HCT116 (cell line): ENCODE data around the gene COL5A3. TPM values are rescaled to one million over a fixed set of nuclear protein-coding genes. Genes with fewer than 3 reads are reported as not detected.

Source experiments
- ATAC-seq: fragments of 200-7000 bp; cut with Tn5 transposase; 2 replicates; pipeline ENCODE4 v1.9.1; 2020; ENCODE audit warnings: mild to moderate bottlenecking, moderate library complexity
- BruUV-seq: library from RNA; stranded (reverse); fragments of 400-500 nt; replicated peaks from 2 replicates; lab custom pipeline; 2021; lab: Mats Ljungman, UMichigan
- CTCF ChIA-PET: fragments of 300-600 bp; sonication (Branson Sonifier 250); formaldehyde crosslinking; loops from one replicate; lab custom pipeline; 2021; ENCODE audit warnings: antibody characterized with exemption; lab: Charles Lee
- POLR2A ChIA-PET: fragments of 300-600, 350-600 bp; sonication (Branson Sonifier 250); formaldehyde crosslinking; loops from one replicate; lab custom pipeline; 2021; ENCODE audit warnings: antibody characterized with exemption; lab: Charles Lee
- RAD21 ChIA-PET, 2 experiments: fragments of 300-600 bp; sonication (Branson Sonifier 250); formaldehyde crosslinking; loops; one replicate each; lab custom pipeline; 2023; ENCODE audit warnings: low total read pairs in 2 of 2; ENCODE audit not compliant: uncharacterized antibody in 2 of 2, unreplicated experiment in 2 of 2, low non-redundant PET in 1 of 2; lab: Charles Lee
- DNase-seq: peaks from one replicate; pipeline ENCODE4 v3.0.0-alpha.2; 2010; ENCODE audit warnings: low read depth, low spot score
- H2AFZ ChIP-seq: fragments of 200-600 bp; shearing (Covaris generic), sonication (generic); 2 replicates; pipeline ENCODE4 v1.6.1; 2017; ENCODE audit warnings: low read depth, mixed run types, mixed read lengths, antibody characterized with exemption, low read length; ENCODE audit not compliant: poor library complexity, severe bottlenecking
- H3K27ac ChIP-seq: 2 replicates; pipeline ENCODE4 v1.5.1; 2012; ENCODE audit warnings: low read depth, low read length
- H3K27me3 ChIP-seq: fragments of 200-600 bp; sonication (generic); 2 replicates; pipeline ENCODE4 v1.6.1; 2016; ENCODE audit warnings: mixed run types, low read length, mixed read lengths; ENCODE audit not compliant: insufficient read depth
- H3K36me3 ChIP-seq, 2 experiments: fragments of 200-500 bp in 1 of 2; fragments of 200-600 bp in 1 of 2; sonication (Bioruptor generic) in 1 of 2; sonication (generic) in 1 of 2; 2 replicates each; pipeline versions ENCODE4 v1.5.1 to v1.6.1; 2014 to 2016; ENCODE audit warnings: low read length in 2 of 2, inconsistent platforms in 1 of 2, mixed read lengths in 1 of 2, mixed run types in 1 of 2; ENCODE audit not compliant: insufficient read depth in 2 of 2, control insufficient read depth in 1 of 2
- H3K4me1 ChIP-seq, 2 experiments: fragments of 200-600 bp in 1 of 2; sonication (generic) in 1 of 2; 2 replicates each; pipeline versions ENCODE4 v1.5.1 to v1.6.1; 2012 to 2017; ENCODE audit warnings: low read length in 2 of 2, inconsistent platforms in 1 of 2, mild to moderate bottlenecking in 1 of 2, mixed read lengths in 1 of 2, mixed run types in 1 of 2, moderate library complexity in 1 of 2; ENCODE audit not compliant: insufficient read depth in 2 of 2, control insufficient read depth in 1 of 2
- H3K4me2 ChIP-seq: fragments of 200-600 bp; sonication (generic); 2 replicates; pipeline ENCODE4 v1.6.1; 2017; ENCODE audit warnings: mixed run types, low read length, mixed read lengths
- H3K4me3 ChIP-seq, 2 experiments: fragments of 200-600 bp in 1 of 2; sonication (generic) in 1 of 2; replicated peaks in 1 of 2; 2 replicates each; pipeline ENCODE4 v1.5.1; 2011 to 2016; ENCODE audit warnings: low read length in 2 of 2, control low read depth in 1 of 2, low read depth in 1 of 2, mild to moderate bottlenecking in 1 of 2, mixed read lengths in 1 of 2, mixed run types in 1 of 2
- H3K79me2 ChIP-seq: fragments of 200-600 bp; sonication (generic); 2 replicates; pipeline ENCODE4 v1.6.1; 2017; ENCODE audit warnings: mild to moderate bottlenecking, mixed run types, low read length, moderate library complexity, mixed read lengths; ENCODE audit not compliant: insufficient read depth
- H3K9ac ChIP-seq: fragments of 200-600 bp; sonication (generic); 2 replicates; pipeline ENCODE4 v1.6.1; 2016; ENCODE audit warnings: low read length, mixed read lengths
- H3K9me2 ChIP-seq: fragments of 200-600 bp; sonication (generic), shearing (Covaris generic); 2 replicates; pipeline ENCODE4 v1.6.1; 2017; ENCODE audit warnings: mixed run types, mild to moderate bottlenecking, moderate library complexity; ENCODE audit not compliant: insufficient read depth
- H3K9me3 ChIP-seq, 2 experiments: fragments of 200-500 bp in 1 of 2; fragments of 200-600 bp in 1 of 2; sonication (Bioruptor generic) in 1 of 2; sonication (generic) in 1 of 2; 2 replicates each; pipeline ENCODE4 v1.6.1; 2014 to 2017; ENCODE audit warnings: low read length in 2 of 2, mixed read lengths in 2 of 2, inconsistent platforms in 1 of 2, low read depth in 1 of 2, mild to moderate bottlenecking in 1 of 2, mixed run types in 1 of 2, moderate library complexity in 1 of 2; ENCODE audit not compliant: control insufficient read depth in 1 of 2, insufficient read depth in 1 of 2
- H4K20me1 ChIP-seq: fragments of 200-600 bp; sonication (generic), shearing (Covaris generic); 2 replicates; pipeline ENCODE4 v1.6.1; 2017; ENCODE audit warnings: mixed run types, mild to moderate bottlenecking, moderate library complexity; ENCODE audit not compliant: insufficient read depth
- CEBPB ChIP-seq: IDR thresholded peaks from 2 replicates; pipeline ENCODE4 v1.6.1; 2012; ENCODE audit warnings: low read depth
- EGR1 ChIP-seq: IDR thresholded peaks from 2 replicates; pipeline ENCODE4 v1.6.1; 2012; ENCODE audit warnings: low read depth
- ELF1 ChIP-seq: IDR thresholded peaks from 2 replicates; pipeline ENCODE4 v1.6.1; 2012; ENCODE audit warnings: low read depth, borderline replicate concordance
- EZH2 ChIP-seq: fragments of 200-600 bp; sonication (generic); IDR thresholded peaks from 2 replicates; pipeline ENCODE4 v1.6.1; 2017; ENCODE audit warnings: antibody characterized with exemption, mixed run types
- POLR2A ChIP-seq: IDR thresholded peaks from 2 replicates; pipeline ENCODE4 v1.7.0; 2011; ENCODE audit warnings: borderline replicate concordance; ENCODE audit not compliant: insufficient read depth, insufficient read length; ENCODE audit errors: extremely low read depth
- POLR2AphosphoS5 ChIP-seq: IDR thresholded peaks from 2 replicates; pipeline ENCODE4 v1.6.1; 2011; ENCODE audit warnings: mild to moderate bottlenecking, low read depth, low read length, moderate library complexity
- RAD21 ChIP-seq: IDR thresholded peaks from 2 replicates; pipeline ENCODE4 v1.6.1; 2012; ENCODE audit warnings: low read depth, mild to moderate bottlenecking
- SIN3A ChIP-seq: IDR thresholded peaks from 2 replicates; pipeline ENCODE4 v1.6.1; 2012; ENCODE audit warnings: low read depth
- SRF ChIP-seq: IDR thresholded peaks from 2 replicates; pipeline ENCODE4 v1.6.1; 2012; ENCODE audit warnings: low read depth
- intact Hi-C: fragments of 100-400 bp; cut with micrococcal nuclease; formaldehyde crosslinking; loops from 2 replicates; pipeline ENCODE4 v1.10.0; 2022
- total RNA-seq: library from RNA; stranded (reverse); gene quantifications from one replicate; pipeline ENCODE4 v1.2.1, GENCODE V29; 2021; ENCODE audit not compliant: unreplicated experiment
- TF ChIP-seq, protein P1 (sequence below): IDR thresholded peaks from 2 replicates; pipeline ENCODE4 v1.6.1; 2012; ENCODE audit warnings: low read depth
- TF ChIP-seq, protein P2 (sequence below): IDR thresholded peaks from 2 replicates; pipeline ENCODE4 v1.6.1; 2012
- TF ChIP-seq, protein P3 (sequence below), 3 experiments: fragments of 200-600 bp in 1 of 3; sonication (generic) in 1 of 3; IDR thresholded peaks in 2 of 3; conservative IDR thresholded peaks in 1 of 3; 2 replicates each; pipeline ENCODE4 v1.5.1; 2012 to 2017; ENCODE audit warnings: low read depth in 2 of 3, low read length in 2 of 3, antibody characterized with exemption in 1 of 3, borderline replicate concordance in 1 of 3, control low read depth in 1 of 3, mild to moderate bottlenecking in 1 of 3, mixed read lengths in 1 of 3, mixed run types in 1 of 3, moderate library complexity in 1 of 3; ENCODE audit not compliant: insufficient read depth in 1 of 3

COL5A3 gene
- total RNA-seq, 1 experiment from 2014 or later, result 0.15 TPM

DNA sequence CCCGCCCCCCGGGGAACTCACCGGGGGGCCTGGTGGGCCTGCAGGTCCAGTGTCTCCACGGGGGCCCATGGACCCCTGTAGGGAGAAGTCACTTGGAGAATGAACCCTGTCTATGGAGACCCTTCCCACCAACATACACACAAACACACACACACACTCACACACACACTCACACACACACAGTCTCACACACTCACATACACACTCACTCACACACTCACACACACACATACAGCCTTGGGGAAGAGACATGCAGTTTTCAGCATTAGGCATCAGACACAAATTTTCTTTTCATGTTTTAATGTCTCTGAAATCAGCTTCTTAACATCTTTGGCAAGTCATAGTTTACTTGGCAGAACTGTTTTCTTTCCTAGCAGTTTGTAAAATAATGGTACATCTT, 43.0 kb downstream of the COL5A3 start:
- H2AFZ ChIP-seq, result no peak overlapping the region
- no peaks in the 10 kb centered on the region for H3K9me2 ChIP-seq
- H3K36me3 ChIP-seq, result no peaks in the 10 kb centered on the region
- no peak overlapping the region for H3K27ac ChIP-seq
- H3K27me3 ChIP-seq, result no peaks in the 10 kb centered on the region
- TF ChIP-seq SIN3A (no peak), ELF1 (no peak), EZH2 (no peak), RAD21 (no peak), EGR1 (no peak), POLR2AphosphoS5 (no peak), SRF (no peak), POLR2A (no peak), CEBPB (no peak)
- TF ChIP-seq, protein P1, sequence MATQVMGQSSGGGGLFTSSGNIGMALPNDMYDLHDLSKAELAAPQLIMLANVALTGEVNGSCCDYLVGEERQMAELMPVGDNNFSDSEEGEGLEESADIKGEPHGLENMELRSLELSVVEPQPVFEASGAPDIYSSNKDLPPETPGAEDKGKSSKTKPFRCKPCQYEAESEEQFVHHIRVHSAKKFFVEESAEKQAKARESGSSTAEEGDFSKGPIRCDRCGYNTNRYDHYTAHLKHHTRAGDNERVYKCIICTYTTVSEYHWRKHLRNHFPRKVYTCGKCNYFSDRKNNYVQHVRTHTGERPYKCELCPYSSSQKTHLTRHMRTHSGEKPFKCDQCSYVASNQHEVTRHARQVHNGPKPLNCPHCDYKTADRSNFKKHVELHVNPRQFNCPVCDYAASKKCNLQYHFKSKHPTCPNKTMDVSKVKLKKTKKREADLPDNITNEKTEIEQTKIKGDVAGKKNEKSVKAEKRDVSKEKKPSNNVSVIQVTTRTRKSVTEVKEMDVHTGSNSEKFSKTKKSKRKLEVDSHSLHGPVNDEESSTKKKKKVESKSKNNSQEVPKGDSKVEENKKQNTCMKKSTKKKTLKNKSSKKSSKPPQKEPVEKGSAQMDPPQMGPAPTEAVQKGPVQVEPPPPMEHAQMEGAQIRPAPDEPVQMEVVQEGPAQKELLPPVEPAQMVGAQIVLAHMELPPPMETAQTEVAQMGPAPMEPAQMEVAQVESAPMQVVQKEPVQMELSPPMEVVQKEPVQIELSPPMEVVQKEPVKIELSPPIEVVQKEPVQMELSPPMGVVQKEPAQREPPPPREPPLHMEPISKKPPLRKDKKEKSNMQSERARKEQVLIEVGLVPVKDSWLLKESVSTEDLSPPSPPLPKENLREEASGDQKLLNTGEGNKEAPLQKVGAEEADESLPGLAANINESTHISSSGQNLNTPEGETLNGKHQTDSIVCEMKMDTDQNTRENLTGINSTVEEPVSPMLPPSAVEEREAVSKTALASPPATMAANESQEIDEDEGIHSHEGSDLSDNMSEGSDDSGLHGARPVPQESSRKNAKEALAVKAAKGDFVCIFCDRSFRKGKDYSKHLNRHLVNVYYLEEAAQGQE, result no peak
- TF ChIP-seq, protein P2, sequence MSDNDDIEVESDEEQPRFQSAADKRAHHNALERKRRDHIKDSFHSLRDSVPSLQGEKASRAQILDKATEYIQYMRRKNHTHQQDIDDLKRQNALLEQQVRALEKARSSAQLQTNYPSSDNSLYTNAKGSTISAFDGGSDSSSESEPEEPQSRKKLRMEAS, result no peak
- TF ChIP-seq, protein P3, sequence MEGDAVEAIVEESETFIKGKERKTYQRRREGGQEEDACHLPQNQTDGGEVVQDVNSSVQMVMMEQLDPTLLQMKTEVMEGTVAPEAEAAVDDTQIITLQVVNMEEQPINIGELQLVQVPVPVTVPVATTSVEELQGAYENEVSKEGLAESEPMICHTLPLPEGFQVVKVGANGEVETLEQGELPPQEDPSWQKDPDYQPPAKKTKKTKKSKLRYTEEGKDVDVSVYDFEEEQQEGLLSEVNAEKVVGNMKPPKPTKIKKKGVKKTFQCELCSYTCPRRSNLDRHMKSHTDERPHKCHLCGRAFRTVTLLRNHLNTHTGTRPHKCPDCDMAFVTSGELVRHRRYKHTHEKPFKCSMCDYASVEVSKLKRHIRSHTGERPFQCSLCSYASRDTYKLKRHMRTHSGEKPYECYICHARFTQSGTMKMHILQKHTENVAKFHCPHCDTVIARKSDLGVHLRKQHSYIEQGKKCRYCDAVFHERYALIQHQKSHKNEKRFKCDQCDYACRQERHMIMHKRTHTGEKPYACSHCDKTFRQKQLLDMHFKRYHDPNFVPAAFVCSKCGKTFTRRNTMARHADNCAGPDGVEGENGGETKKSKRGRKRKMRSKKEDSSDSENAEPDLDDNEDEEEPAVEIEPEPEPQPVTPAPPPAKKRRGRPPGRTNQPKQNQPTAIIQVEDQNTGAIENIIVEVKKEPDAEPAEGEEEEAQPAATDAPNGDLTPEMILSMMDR (IDR thresholded peaks at IDR 0.05 in 2 of 3, conservative IDR thresholded peaks at IDR 0.05 in 1 of 3; ENCODE audit: borderline replicate concordance in 1 of 3, insufficient read depth in 1 of 3, low read depth in 2 of 3, low read length in 2 of 3), result no peak
- no peak overlapping the region for H3K4me3 ChIP-seq
- ChIA-PET CTCF (no interaction called here), RAD21 (no interaction called here), POLR2A (no interaction called here)
- H3K4me1 ChIP-seq, result no peaks in the 10 kb centered on the region
- no peak for DNase-seq
- no peaks in the 10 kb centered on the region for H3K79me2 ChIP-seq
- H3K4me2 ChIP-seq, result no peak overlapping the region
- no TSS peak for BruUV-seq
- intact Hi-C loops, result no loop called here
- H4K20me1 ChIP-seq, result no peaks in the 10 kb centered on the region
- no peaks in the 10 kb centered on the region for H3K9me3 ChIP-seq
- no peak for ATAC-seq
- no peak overlapping the region for H3K9ac ChIP-seq
